Measurements from ENCODE around the gene INF2.
A peak's percentile ranks its signal among the peaks of the same experiment; 100 is the strongest.

Gene INF2

GRCh38 chr14:104706733-104707607 lies 17.6 kb downstream of the INF2 start:
- DNase-seq, result no peak

GRCh38 chr14:104707608-104708595 lies 18.5 kb downstream of the INF2 start:
- no peak for DNase-seq

GRCh38 chr14:104708606-104709268 lies 19.3 kb downstream of the INF2 start:
- DNase-seq, result peak; percentile 79 to 83

- DNase-seq, result no peak
Observed at GRCh38 chr14:104709387-104710039, 20.1 kb downstream of the INF2 start.

GRCh38 chr14:104710071-104710735 lies 20.8 kb downstream of the INF2 start:
- no peak for DNase-seq

GRCh38 chr14:104712881-104713734 lies 23.7 kb downstream of the INF2 start:
- no peak for DNase-seq

GRCh38 chr14:104714066-104714465 lies 24.6 kb downstream of the INF2 start:
- DNase-seq, result no peak

GRCh38 chr14:104714681-104715080 lies 25.3 kb downstream of the INF2 start:
- DNase-seq, result no peak

- DNase-seq, result no peak
Observed at GRCh38 chr14:104715416-104715815, 26.0 kb downstream of the INF2 start.

GRCh38 chr14:104715871-104716270 lies 26.5 kb downstream of the INF2 start:
- DNase-seq, result no peak

GRCh38 chr14:104717137-104717536 lies 27.7 kb downstream of the INF2 start:
- no peak for DNase-seq

- DNase-seq, result no peak
Observed at GRCh38 chr14:104717646-104718045, 28.2 kb downstream of the INF2 start.

GRCh38 chr14:104718147-104718546 lies 28.7 kb downstream of the INF2 start:
- DNase-seq, result no peak

GRCh38 chr14:104718871-104719270 lies 29.5 kb downstream of the INF2 start:
- no peak for DNase-seq

- DNase-seq, result no peak
Observed at GRCh38 chr14:104719343-104719742, 29.9 kb downstream of the INF2 start.

- no peak for DNase-seq
Observed at GRCh38 chr14:104721505-104722431, 32.4 kb downstream of the INF2 start.

GRCh38 chr14:104722938-104723650 lies 33.7 kb downstream of the INF2 start:
- DNase-seq, result no peak

GRCh38 chr14:104723651-104724406 lies 34.4 kb downstream of the INF2 start, which contains the start of gene ADSS1:
ADSS1 (plus strand) TSS chr14:104724229; CDS start chr14:104724271, 42 bp downstream.
- peak; percentile 65 for DNase-seq
